Keratinocyte (primary cell): ENCODE data around the gene PEA15.

Experiments used
- CTCF ChIP-seq, 3 experiments: IDR thresholded peaks in 1 of 3; conservative IDR thresholded peaks in 1 of 3; optimal IDR thresholded peaks in 1 of 3; 2 replicates in 2 of 3; 3 replicates in 1 of 3; pipeline versions ENCODE3 to v1.5.1; 2011; ENCODE audit warnings: low read length in 3 of 3, mild to moderate bottlenecking in 3 of 3, moderate library complexity in 2 of 3, control low read depth in 1 of 3, inconsistent platforms in 1 of 3; ENCODE audit not compliant: insufficient read depth in 2 of 3; ENCODE audit errors: extremely low read depth in 1 of 3
- EZH2 ChIP-seq: IDR thresholded peaks from one replicate; pipeline ENCODE4 v1.6.1; 2012; ENCODE audit warnings: inconsistent platforms, mild to moderate bottlenecking, low read length, moderate library complexity

GRCh38 chr1:160224606-160225005, 19.4 kb downstream of the PEA15 start:
- TF ChIP-seq EZH2 (no peak), CTCF (optimal IDR thresholded peaks at IDR 0.05 in 1 of 3, IDR thresholded peaks at IDR 0.05 in 1 of 3, conservative IDR thresholded peaks at IDR 0.05 in 1 of 3; ENCODE audit: extremely low read depth in 1 of 3, insufficient read depth in 2 of 3, low read length in 3 of 3) (no peak)
